Motor neuron (in vitro differentiated cells): ENCODE measurements around the gene TUT1. TPM values are rescaled to one million over a fixed set of nuclear protein-coding genes. Genes with fewer than 3 reads are reported as not detected.

Experiments
- ATAC-seq, 8 experiments: fragments of 200-7000 bp; cut with Tn5 transposase; replicated peaks in 6 of 8; 2 replicates each; pipeline ENCODE4 v1.8.0; 2021; ENCODE audit warnings: mild to moderate bottlenecking in 8 of 8, moderate library complexity in 8 of 8
- H3K27ac ChIP-seq, 2 donors: fragments of 250-450 bp; sonication (Bioruptor Pico); 2 replicates each; pipeline ENCODE4 v1.9.0; 2021; ENCODE audit warnings: antibody characterized with exemption in 2 of 2, mild to moderate bottlenecking in 2 of 2, moderate library complexity in 1 of 2
- H3K4me1 ChIP-seq, 2 donors: fragments of 250-450 bp; sonication (Bioruptor Pico); replicated peaks in 1 of 2; 2 replicates each; pipeline ENCODE4 v1.6.1; 2021; ENCODE audit warnings: antibody characterized with exemption in 2 of 2, mild to moderate bottlenecking in 2 of 2, moderate library complexity in 1 of 2
- H3K4me3 ChIP-seq, 5 donors: fragments of 250-450 bp; sonication (Bioruptor Pico); 2 replicates each; pipeline ENCODE4 v1.9.0; 2021; ENCODE audit warnings: antibody characterized with exemption in 5 of 5, mild to moderate bottlenecking in 5 of 5, moderate library complexity in 4 of 5
- WGBS, 10 experiments: fragments of 450-650 bp; shearing (Covaris generic); methylation state at CpG; one replicate each; pipeline ENCODE4 v1.0.0; 2022; 5-methylcytosine and 5-hydroxymethylcytosine counted together
- in situ Hi-C, 9 experiments: fragments of 400-800 bp; cut with MboI; loops; one replicate each; pipeline ENCODE4 v1.15.0; 2021; ENCODE audit warnings: low sequenced_read_pairs in 9 of 9, low pct_unique_long_range_greater_than_20kb in 2 of 9; ENCODE audit not compliant: unreplicated experiment in 9 of 9
- total RNA-seq, 8 experiments: library from RNA; unstranded; fragments of 300-600 nt; gene quantifications; 2 replicates each; pipeline versions ENCODE4 v1.2.3 to v1.2.4, GENCODE V29; 2022

TUT1 gene
- total RNA-seq, 8 experiments from 2014 or later, result 11.5 to 24.4 (median 17.3) TPM

GRCh38 chr11:62602141-62603071, 11.1 kb upstream of the TUT1 start:
- peak in 6 of 8 experiments; percentile 14 to 52 (median 36) for ATAC-seq
- in situ Hi-C loops, result no loop called here
- H3K27ac ChIP-seq, result peak overlapping the region; percentile 45 to 50
- H3K4me1 ChIP-seq, result peaks cover 18 to 25% of the 10 kb centered on the region in 2 donors
- H3K4me3 ChIP-seq, result peak overlapping the region; percentile 63 to 94 (median 73)
- 0 to 37% (median 27%) methylated on average over 2 to 11 of the region's 96 CpGs; no CpG with 5 or more reads in 5 of the 10 experiments for WGBS, 10 experiments

GRCh38 chr11:62601372-62602140, 10.2 kb upstream of the TUT1 start, which contains the start of gene MTA2:
TSS of gene MTA2 (minus strand) at chr11:62601865. CDS start at chr11:62601450, 415 bp downstream.
- Histone ChIP-seq H3K4me1 (peaks cover 18 to 25% of the 10 kb centered on the region in 2 donors), H3K27ac (peak within 1 kb of the TSS; percentile 82 to 83), H3K4me3 (peak within 1 kb of the TSS; percentile 63 to 94 (median 73))
- ATAC-seq, result peak; percentile 76 to 94 (median 86)
- in situ Hi-C loops, result no loop called here
- 0% methylated on average over 1 to 6 of the region's 83 CpGs; no CpG with 5 or more reads in 6 of the 10 experiments for WGBS, 10 experiments

GRCh38 chr11:62601122-62601371, 9.7 kb upstream of the TUT1 start:
- peaks cover 18 to 25% of the 10 kb centered on the region in 2 donors for H3K4me1 ChIP-seq
- in situ Hi-C loops, result no loop called here
- peak in 2 of 8 experiments; percentile 5 to 13 for ATAC-seq
- H3K4me3 ChIP-seq, result peak overlapping the region; percentile 63 to 94 (median 73)
- WGBS, 10 experiments, result no CpG with 5 or more reads among the region's 30 CpGs
- peak overlapping the region; percentile 82 to 83 for H3K27ac ChIP-seq

- in situ Hi-C loops, result no loop called here
- peak overlapping the region; percentile 82 to 83 for H3K27ac ChIP-seq
- ATAC-seq, result no peak
- peaks cover 18 to 25% of the 10 kb centered on the region in 2 donors for H3K4me1 ChIP-seq
- H3K4me3 ChIP-seq, result peak overlapping the region; percentile 63 to 94 (median 73)
- WGBS, 10 experiments, result 0 to 4% (median 0%) methylated on average over 2 to 12 of the region's 26 CpGs
These were observed 9.2 kb upstream of the TUT1 start for GRCh38 chr11:62600367-62601121.

- no peak overlapping the region for H3K27ac ChIP-seq
- H3K4me1 ChIP-seq, result peaks cover 18 to 23% of the 10 kb centered on the region in 2 donors
- peak overlapping the region; percentile 63 to 94 (median 73) for H3K4me3 ChIP-seq
- in situ Hi-C loops, result loop anchor here in 1 of 9 experiments (25.0 kb wide), 1 partner anchor 213 kb away; no protein-coding TSS in a partner anchor
- 10 to 70% (median 26%) methylated on average over 2 to 4 of the region's 5 CpGs for WGBS, 10 experiments
- ATAC-seq, result no peak
These were observed 8.6 kb upstream of the TUT1 start for GRCh38 chr11:62599901-62600300.

- peak; percentile 36 to 54 (median 44) for ATAC-seq
- WGBS, 10 experiments, result 10 to 84% (median 54%) methylated on average over 2 to 6 of the region's 7 CpGs; no CpG with 5 or more reads in 2 of the 10 experiments
- in situ Hi-C loops, result loop anchor here in 1 of 9 experiments (25.0 kb wide), 1 partner anchor 212 kb away; no protein-coding TSS in a partner anchor
- Histone ChIP-seq H3K4me3 (peak overlapping the region in 3 of 5 donors; percentile 63 to 77 (median 73)), H3K27ac (peak overlapping the region in 1 of 2 donors; percentile 43), H3K4me1 (peaks cover 16 to 18% of the 10 kb centered on the region in 2 donors)
These were observed 7.9 kb upstream of the TUT1 start for GRCh38 chr11:62599069-62599696.

- 80 to 100% (median 100%) methylated on average over 1 to 5 of the region's 8 CpGs; no CpG with 5 or more reads in 4 of the 10 experiments for WGBS, 10 experiments
- in situ Hi-C loops, result loop anchor here in 1 of 9 experiments (25.0 kb wide), 1 partner anchor 208 kb away; no protein-coding TSS in a partner anchor
- Histone ChIP-seq H3K27ac (no peak overlapping the region), H3K4me3 (no peak overlapping the region), H3K4me1 (peaks cover 25 to 34% of the 10 kb centered on the region in 2 donors)
- no peak for ATAC-seq
These were observed 3.8 kb upstream of the TUT1 start for GRCh38 chr11:62595124-62595523.

GRCh38 chr11:62593434-62594044, 2.2 kb upstream of the TUT1 start:
- peaks cover 16 to 24% of the 10 kb centered on the region in 2 donors for H3K4me1 ChIP-seq
- in situ Hi-C loops, result loop anchor here in 1 of 9 experiments (25.0 kb wide), 1 partner anchor 206 kb away; no protein-coding TSS in a partner anchor
- H3K4me3 ChIP-seq, result no peak overlapping the region
- peak in 1 of 8 experiments; percentile 12 for ATAC-seq
- H3K27ac ChIP-seq, result peak overlapping the region in 1 of 2 donors; percentile 11
- WGBS, 10 experiments, result 0 to 83% (median 73%) methylated on average over 2 to 5 of the region's 13 CpGs; no CpG with 5 or more reads in 6 of the 10 experiments

- peaks cover 16 to 23% of the 10 kb centered on the region in 2 donors for H3K4me1 ChIP-seq
- WGBS, 10 experiments, result 30 to 100% (median 86%) methylated on average over 2 to 5 of the region's 8 CpGs; no CpG with 5 or more reads in 5 of the 10 experiments
These were observed 1.7 kb upstream of the TUT1 start for GRCh38 chr11:62592989-62593421.

GRCh38 chr11:62592146-62592815, 958 bp upstream of the TUT1 start:
- Histone ChIP-seq H3K4me1 (peaks cover 16 to 23% of the 10 kb centered on the region in 2 donors), H3K4me3 (peak overlapping the region; percentile 40 to 87 (median 80)), H3K27ac (peak overlapping the region; percentile 91 to 93)
- ATAC-seq, result no peak
- 0 to 43% (median 12%) methylated on average over 1 to 10 of the region's 17 CpGs; no CpG with 5 or more reads in 2 of the 10 experiments for WGBS, 10 experiments
- in situ Hi-C loops, result loop anchor here in 1 of 9 experiments (25.0 kb wide), 1 partner anchor 205 kb away; no protein-coding TSS in a partner anchor

More at GRCh38 chr11:62592989-62593421, 1.7 kb upstream of the TUT1 start:
- in situ Hi-C loops, result loop anchor here in 1 of 9 experiments (25.0 kb wide), 1 partner anchor 206 kb away; no protein-coding TSS in a partner anchor
- no peak for ATAC-seq
- H3K4me3 ChIP-seq, result no peak overlapping the region
- H3K27ac ChIP-seq, result peak overlapping the region; percentile 91 to 93
